ENCODE data around the gene PSD2.

Gene PSD2

DNA sequence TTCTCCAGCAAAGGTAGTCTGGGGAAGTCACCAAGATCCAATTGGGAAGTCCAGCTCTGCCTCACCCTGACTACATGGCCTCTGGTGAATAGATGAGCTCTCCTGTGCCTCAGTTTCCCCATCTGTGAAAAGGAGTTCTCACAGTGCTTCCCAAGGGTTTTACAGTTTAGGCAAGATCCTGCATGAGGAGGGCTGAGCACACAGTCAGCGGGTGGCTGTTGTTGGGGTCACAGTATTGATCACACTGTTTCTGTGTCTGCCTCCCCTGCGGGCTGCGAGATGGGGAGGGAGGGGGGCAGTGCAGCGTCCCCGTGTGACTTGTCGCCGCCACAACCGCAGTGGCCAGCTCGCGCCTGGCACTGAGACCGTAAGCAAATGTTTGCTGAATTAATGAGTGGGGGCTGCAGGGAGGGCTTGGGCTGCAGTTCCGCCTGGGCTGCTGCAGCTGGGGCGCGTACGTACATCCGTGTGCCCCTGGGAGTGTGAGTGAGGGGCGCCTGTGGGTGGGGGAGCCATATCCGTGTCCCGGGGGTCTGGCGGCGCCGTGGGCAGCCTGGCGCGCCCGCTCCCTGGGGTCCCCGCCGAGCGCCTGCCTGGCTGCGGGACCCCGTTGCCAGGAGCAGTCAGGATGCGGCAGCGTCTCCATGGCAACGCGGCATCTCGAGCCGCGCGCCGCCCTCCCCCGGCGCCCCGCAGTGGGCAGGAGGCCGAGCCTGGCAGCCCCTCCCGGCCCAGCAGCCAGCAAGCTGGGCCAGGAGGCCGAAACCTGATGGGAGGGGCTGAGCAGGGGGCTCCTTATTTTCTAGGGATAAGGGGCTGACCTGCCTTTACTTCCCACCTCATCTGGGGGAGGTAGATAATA lies 31.4 kb upstream of the PSD2 start:
- DNase-seq, result no peak

DNA sequence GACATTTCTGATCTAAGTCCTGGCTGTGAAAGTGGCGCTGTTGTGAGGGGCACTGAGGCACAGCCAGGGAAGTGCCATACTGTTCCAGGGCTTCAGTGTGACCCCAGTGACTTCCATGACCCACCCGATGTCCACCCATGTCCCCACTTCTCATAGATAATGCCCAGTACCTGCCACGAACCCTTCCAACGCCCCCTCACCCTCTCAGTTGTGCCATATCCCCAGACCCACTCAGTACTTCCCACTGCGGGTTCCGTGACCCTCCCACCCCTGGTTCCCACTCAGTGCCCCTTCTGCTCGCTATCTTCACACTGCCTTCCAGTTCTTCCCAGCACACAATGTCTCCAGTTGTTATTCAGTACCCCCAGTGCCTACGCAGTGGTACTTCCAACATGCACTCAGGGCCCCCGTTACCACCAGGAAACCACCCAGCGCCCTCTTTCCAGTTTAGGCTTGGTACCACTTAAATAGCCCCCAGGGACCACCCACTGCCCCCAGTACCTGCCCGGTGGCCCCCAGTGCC lies 30.7 kb upstream of the PSD2 start:
- DNase-seq, result no peak

DNA sequence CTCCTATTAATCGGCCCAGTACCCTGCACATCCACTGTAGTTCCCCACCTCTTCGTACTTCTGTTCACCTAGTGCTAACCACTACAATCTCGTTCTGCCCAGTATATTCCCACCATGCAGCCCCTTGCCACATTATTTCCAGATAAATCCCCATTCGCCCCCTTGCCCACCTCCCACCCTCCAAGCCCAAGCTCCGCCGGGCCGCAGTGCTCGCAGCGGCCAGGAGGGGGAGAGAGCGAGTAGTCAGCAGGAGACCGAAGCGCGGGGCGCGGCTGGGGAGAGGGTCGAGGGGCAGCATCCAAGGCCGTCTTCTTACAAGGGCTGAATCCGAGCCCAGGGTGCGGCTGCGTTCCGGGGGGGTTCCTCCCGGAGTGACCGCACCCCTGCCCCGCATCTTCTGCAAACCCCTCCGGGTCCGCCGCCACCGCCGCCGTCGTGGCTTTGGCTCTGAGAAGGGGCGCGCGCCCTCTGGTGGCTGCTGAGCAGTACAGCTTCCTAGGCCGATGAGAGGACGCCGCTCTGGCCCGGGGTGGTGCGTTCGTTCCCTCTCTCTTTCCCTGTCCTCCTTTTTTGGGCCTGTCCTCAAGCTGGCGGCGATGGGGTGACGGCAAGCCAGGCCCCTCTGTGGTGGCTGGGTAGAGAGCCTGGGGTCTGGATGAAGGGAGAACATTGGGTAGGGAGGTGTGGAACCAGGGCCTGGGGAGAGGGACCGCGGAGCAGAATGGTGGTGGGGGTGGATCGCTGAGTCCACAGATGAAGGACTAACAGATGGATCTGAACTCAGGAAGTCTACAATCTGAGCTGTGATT lies 30.0 kb upstream of the PSD2 start:
- peak; percentile 93 for DNase-seq

DNA sequence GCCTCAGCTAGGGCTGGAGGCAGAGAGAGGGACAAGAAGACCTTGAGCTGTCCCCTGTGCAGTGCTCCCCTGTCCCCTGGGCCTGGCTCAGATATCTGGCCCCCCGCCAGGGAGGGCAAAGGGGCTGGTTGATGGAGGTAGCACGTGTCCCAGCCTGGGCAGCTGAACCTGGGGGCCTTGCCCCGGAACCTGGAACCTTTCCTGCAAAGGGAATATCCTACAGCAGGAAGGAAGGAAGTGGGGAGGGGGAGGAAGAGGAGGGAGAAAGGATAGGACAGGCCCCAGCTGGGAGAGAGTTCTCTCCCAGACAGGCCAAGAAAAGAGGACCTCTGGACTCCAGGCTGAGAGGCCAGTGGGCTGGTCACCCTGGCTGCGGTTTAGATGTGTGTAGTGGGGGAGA lies 27.6 kb upstream of the PSD2 start:
- DNase-seq, result no peak

DNA sequence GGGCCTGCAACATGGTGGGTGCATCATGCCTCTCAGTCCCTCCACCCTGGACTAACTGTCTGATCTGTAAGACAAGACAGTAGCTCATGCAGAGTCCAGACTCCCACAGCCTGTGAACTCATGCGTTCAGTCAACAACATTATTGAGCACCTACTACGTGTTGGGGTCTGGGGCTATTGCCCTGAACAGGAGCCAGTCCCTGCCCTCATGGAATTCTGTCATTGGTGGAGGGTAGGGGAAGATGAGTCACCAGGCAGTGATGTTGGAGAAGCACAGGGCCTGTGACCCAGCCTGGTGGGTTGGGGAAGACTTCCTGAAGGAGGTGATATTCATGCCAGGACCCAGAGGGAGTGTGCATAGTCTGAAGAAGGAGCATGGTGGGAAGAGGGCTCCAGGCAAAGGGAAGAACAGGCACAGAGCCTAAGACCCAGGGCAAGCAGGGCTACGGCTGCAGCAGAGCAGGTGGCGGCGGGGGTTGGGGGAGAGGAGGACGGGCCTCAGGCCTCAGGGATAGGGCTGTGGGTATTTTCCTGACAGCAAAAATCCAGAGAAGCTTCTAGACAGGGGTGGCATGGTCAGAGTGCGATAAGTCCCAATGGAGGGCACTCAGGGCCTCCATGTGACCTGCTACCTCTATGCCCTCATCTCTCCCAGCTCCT lies 26.7 kb upstream of the PSD2 start:
- no peak for DNase-seq

DNA sequence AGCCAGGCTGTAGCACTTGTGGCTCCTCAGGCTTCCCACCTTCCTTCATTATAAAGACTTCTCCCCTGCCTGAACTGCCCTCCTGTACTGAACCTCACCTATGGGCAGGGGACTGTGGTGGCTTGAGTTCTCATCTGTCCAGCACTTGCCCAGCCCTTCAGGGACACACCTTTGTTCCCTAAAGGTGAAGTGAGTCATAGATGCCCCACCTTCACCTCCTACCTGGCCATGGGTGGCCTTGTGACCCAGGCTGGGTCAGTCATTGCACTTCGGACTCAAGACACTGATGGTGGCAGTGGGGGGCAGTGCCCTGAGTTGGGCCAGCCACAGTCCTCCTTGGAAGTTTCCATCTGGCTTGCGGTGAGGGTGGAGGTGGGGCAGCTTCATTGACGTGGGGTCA lies 26.1 kb upstream of the PSD2 start:
- no peak for DNase-seq

DNA sequence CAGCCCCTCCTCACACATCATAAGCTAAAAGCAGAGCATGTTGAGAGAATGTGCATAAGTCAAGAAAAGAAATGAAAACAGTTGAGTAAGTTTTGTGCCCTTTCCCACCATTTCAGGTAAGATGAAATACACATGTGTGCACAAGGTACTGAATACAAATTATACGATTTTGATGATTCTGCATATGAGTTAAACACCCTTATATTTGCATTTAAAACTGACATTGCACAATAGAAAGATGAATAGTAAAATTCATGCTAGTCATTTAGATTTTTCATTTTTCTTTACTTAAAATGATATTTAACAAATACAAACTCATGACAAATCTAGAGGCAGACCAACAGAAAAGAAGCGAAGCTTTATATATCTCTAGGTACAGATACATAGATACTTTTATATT lies 24.9 kb upstream of the PSD2 start:
- DNase-seq, result no peak

DNA sequence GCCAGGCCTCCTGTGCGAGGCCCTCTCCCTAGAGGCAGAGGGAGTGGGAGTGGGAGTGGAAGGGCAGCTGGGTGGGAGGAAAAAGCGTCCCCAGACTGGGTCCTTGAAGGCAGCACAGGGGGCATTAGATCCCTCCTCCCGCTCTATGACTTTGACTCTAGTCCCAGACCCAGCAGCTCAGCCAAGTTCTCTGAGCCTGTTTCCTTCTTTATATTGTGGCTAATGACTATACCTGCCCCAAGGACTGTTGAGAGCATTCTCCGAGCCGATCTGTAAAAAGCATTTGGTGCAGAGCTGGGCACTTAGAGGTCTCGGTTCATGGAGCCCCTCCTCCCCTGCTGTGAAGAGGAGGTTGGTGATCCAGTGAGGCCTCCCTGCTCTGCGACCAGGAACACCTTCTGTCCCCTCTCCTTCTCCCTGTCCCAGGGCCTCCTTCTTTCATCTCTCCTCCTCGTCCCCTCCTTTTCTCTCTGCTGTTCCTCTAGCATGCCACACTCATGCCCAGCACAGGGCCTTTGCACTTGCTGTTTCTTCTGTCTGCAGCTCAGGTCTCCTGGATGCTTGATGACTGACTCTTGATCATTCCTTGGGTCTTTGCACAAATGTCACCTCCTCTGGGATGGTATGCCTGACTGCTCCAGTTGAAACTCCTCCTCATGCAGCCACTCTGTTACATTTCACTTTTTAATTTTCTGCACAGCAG lies 23.4 kb upstream of the PSD2 start:
- no peak for DNase-seq

DNA sequence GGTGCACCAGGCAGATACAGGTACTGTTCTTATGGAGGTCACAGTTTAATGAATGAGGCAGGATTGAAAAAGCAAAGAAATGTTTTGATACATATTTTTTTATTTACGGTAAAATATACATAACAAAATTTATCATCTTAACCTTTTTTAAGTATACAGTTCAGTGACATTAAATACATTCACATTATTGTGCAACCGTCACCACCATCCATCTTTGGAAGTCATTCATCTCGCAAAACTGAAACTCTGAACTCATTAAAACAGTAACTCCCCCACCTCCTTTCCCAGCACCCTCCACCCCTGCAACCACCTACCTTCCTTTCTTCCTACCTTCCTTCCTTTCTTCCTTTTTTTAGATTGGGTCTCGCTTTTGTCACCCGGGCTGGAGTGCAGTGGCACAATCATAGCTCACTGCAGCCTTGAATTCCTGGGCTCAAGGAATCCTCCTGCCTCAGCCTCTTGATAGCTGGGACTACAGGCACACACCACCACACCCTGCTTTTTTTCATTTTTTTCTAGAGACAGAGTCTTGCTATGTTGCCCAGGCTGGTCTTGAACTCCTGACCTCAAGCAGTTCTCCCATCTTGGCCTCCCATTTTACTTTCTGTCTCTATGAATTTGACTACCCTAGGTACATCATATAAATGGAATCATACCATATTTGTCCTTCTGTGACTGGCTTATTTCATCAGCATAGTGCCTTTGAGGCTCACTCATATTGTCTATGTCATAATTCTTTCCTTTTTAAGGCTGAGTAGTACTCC lies 22.5 kb upstream of the PSD2 start:
- DNase-seq, result no peak

DNA sequence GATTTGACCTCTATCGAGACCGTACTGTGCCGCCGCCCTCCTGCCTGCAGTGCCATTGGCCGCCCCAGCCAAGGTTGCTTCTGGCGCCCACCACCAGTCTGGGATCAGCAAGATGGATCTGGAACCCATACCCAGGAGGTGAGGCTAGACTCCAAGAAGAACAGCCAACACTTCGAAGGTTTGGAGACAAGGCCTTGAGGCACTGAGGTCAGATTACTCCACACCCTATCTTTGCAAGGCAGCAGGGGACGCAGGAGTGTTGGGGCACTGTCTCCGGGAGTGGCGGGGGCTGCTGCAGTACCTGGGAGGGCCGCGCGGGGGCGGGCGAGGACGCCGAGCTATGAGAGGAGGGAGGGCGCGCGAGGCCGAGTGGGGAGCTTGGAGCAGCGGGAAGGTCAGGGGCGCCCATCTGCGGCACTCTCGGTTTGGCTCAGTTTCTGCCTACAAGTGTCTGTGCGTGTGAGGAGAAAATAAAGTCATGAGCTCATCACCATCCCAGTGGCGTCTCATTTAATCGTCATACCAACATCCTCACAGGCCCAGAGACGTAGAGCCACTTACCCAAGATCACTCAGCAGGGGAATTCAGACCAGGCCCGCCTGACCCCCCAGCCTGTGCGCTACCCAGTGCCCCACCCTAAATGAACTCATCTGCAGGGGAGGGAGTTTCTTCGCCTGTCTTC lies 20.5 kb upstream of the PSD2 start:
- peak; percentile 92 for DNase-seq

DNA sequence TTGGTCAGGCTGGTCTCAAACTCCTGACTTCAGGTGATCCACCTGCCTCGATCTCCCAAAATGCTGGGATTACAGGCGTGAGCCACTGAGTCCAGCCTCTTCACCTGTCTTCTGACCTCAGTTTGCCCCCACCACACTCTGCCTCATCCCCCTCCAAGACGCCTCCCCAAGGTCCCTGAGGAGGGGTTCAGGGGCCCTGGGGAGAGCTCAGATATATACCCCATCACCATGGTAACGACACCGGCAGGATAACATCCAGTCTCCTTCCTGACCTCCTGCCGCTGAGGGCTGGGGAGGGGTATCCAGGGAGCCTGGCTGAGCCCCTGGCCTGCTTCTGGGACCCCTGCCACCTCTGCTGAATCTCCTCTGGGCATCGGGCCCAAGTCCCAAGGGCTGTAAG lies 19.7 kb upstream of the PSD2 start:
- no peak for DNase-seq

DNA sequence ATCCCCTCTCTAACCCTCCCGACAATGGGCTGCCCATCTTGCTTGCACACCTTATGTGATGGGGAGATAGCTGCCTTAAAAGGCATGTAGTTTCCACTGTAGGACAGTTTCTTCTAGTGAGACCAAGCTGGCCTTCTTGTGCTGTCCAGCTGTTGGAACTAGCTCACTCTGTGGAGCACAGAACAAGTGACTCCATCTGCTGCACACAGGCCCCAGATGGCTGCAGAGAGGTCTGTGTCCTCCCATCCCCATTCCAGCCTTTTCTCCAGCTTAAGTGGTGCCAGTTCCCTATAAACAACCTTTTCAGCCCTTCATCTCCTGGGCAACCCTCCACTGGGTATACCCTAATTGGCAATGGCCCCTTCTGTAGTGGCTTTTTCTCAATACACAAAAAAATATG lies 18.7 kb upstream of the PSD2 start:
- no peak for DNase-seq

DNA sequence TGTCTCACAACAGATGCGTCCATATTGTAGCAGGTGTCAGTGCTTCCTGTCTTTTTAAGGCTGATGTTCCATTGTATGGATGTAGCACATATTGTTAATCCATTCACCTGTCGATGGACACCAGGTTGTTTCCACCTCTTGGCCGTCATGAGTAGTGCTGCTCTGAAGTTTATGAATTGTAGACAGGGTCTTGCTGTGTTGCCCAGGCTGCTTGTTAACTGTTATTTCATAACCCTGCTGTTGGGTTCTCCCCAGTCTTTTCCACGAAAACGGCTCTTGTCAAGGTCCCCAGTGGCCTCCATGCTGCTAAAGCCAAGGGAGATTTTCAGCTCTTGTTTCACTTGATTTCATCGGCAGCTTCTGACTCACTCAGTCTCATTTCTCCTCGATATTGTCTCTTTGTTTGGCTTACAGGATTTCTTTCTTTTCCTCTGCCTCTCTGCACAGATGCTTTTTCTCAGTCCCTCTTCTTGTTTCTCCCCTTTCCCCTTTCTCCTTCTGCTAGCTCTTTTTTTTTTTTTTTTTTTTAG lies 12.1 kb upstream of the PSD2 start:
- no peak for DNase-seq

DNA sequence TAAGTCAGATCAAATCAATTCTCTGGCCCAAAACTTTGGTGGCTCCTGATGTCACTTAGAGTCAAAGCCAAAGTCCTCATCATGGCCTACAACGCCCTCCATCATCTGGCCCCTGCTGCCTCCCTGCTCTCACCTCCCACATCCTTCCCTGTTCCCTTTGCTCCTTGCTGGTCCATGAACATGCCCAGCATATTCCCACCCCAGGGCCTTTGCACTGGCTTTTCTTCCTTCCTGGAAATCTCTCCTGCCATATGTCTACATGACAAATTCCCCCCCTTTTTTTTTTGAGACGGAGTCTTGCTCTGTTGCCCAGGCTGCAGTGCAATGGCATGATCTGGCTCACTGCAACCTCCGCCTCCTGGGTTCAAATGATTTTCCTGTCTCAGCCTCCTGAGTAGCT lies 11.1 kb upstream of the PSD2 start:
- no peak for DNase-seq

DNA sequence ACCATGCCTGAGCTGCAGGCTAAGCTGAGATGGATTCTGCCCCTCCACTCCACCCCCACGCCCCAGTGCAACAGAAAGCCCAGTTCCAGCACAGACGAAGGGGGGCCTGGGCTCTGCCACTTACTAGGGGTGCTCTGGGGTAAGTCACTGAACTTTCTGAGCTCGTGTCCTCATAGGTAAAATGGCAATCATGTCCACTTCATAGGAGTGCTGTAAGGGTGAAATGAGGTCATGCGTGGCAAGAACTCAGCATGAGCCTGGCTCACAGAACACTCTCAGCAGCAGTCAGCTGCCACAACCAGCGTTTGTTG lies 8.4 kb upstream of the PSD2 start:
- DNase-seq, result no peak

DNA sequence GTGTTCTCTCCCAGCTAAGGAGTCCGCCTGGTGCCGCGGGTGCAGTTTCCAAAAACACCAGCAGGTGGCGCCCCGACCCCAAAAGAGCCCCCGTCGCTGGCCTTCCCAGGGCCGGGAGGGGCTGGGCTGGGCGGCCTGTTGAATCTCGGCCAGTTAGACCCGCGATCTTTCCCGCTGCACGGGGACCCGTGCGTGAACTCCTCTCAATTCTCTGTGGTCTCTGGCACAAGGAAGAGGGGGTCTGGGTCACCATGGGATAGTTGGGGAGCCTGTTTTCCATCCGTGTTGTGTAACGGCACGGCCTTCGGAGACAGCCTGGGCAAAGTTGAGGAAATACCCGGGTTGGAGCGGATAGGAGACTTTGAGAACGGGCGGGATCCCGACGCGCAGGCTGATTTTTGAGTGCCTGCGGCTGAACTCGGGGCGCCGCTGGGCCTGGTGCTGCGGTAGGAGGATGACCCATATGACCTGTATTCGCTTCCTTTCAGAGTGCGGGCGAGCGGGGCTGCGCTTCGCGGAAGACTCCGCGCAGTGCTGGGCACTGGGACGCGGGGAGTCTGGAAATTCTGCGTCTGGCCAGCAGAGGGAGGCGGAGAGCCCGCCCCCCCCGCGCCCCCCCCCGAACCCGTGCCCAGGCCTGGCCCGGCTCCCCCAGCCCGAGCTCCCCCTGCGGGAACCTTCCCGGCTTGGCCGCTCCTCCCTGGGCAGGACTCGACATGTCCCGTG lies 7.9 kb upstream of the PSD2 start:
- DNase-seq, result peak; percentile 94

DNA sequence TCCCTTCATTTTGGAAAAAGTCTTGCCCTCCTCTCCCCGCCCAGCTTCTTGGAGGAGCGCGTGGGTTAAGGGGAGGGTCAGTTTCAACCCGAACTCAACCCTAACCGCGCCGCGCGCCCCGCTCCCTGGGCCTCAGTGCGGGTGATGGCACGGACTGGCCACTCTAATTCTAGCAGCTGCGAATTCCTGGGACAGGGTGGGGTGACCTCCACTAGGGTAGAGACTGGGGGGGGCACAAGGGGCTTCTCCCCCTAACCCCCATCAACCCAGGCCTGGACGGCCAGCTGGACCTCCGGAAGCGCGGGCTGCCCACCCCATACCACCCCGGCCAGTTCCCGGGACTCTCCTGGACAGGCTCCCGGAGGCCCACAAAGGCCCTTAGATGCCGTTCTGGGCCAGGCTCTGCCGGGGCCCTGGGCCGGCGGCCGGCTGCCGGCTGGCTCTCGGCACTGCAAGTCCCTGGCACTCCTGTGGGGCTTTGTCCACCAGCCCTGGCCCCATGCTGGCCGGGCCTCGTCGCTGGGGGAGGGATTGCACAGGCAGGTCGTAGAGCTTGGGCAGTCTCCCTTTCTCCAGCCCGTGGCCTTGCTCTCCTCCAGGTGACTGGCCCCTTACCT lies 7.2 kb upstream of the PSD2 start:
- DNase-seq, result no peak

DNA sequence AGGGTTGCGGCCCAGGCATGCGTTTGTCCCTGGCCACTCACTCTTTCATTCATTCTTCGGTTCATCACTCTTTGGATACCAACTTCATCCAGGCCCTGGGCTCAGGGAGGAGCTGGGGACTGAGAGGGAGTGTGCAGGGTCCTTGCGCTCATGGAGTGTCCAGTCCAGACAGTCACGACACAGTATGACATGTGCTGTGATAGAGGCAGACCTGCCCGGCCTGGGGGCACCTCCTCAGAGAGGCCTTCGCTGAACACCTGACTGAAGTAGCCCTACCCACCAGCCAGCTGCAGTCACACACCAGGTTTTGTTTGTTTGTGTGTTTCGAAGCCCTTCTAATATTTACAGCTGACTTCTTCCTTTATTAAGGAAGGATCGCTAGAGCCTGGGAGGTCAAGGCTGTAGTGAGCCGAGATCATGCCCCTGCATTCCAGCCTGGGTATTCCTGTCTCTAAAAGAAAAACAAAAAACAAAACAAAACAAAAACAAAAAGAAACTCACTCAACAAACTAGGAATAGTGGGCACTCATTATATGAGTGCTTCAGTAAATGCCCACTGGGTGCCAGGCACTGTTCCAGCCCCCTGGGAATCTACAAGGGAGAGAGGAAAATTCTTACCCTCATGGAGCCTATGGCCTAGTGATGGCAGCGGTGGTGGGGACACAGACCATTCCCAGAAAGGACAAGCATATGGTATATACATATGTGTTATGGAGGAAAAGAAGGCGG lies 6.3 kb upstream of the PSD2 start:
- no peak for DNase-seq

DNA sequence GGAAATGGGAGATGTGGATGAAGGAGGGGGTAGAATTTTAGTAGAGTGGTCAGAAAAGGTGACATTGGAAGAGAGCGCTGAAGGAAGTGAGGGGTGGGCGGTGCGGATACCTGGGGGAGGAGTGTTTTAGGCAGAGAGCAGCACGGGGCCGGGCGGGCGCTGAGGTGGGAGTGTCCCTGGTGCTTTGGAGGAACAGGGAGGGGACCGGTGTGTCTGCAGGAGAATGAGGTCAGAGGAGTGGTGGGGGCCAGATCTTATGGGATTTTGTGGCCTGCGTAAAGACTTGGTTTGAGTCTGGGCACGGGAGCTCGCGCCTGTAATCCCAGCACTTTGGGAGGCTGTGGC lies 5.8 kb upstream of the PSD2 start:
- DNase-seq, result no peak

DNA sequence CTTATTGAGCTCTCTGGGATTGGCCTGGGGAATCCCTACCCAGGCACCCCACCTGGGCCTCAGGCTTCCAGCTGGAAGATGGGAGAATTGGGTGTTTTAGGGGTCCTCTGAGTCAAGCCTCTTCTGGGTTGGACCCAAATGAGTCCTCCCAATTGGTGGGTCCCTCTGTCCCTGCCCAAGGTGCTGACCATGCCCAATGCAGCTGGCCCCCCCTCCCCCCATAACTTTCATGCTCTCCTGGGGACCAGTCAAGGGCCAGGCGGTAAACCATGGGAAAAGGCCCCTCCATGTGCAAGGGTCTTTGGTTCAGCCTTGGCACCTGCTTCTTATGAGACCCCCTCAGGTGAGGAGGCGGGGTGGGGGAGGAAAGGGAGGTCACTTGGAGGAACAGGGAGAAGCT lies 3.4 kb upstream of the PSD2 start:
- DNase-seq, result no peak
